Activated CD4-positive, alpha-beta T cell treated with anti-CD3 and anti-CD28 coated beads, Interleukin-2, amount 50 U/mL, for 24 hours (primary cell): ENCODE results near the gene FERD3L.
"Not testable (repeated sequence)": the region's sequence is repeated elsewhere in the genome, so short reads cannot be mapped to it uniquely, and the experiment has no call there.

ENCODE experiments used
- DNase-seq, 2 donors: peaks; one replicate each; pipeline ENCODE4 v3.0.0-alpha.2; 2020; ENCODE audit warnings: low read depth in 1 of 2, low spot score in 1 of 2

The FERD3L gene

GRCh38 chr7:19144661-19145433 is at the start of gene FERD3L:
FERD3L (minus strand) TSS chr7:19145421; CDS start chr7:19145362, 59 bp downstream.
- no peak for DNase-seq

- not testable (repeated sequence) for DNase-seq
Measured at GRCh38 chr7:19194417-19194816, 49.2 kb upstream of the FERD3L start.

GRCh38 chr7:19181634-19182033 is 36.4 kb upstream of the FERD3L start:
- DNase-seq = no peak

- no peak for DNase-seq
Measured at GRCh38 chr7:19178595-19178994, 33.4 kb upstream of the FERD3L start.

- DNase-seq = no peak
Measured at GRCh38 chr7:19177269-19177668, 32.0 kb upstream of the FERD3L start.

- DNase-seq = no peak
Measured at GRCh38 chr7:19175241-19175640, 30.0 kb upstream of the FERD3L start.

GRCh38 chr7:19161671-19162070 is 16.4 kb upstream of the FERD3L start:
- no peak for DNase-seq

GRCh38 chr7:19146699-19147098 is 1.5 kb upstream of the FERD3L start:
- no peak for DNase-seq

- no peak for DNase-seq
Measured at GRCh38 chr7:19145434-19146115, 354 bp upstream of the FERD3L start.

GRCh38 chr7:19143881-19144574 is 1.2 kb downstream of the FERD3L start:
- no peak for DNase-seq

GRCh38 chr7:19139706-19140327 is 5.4 kb downstream of the FERD3L start:
- DNase-seq = no peak

- DNase-seq = no peak
Measured at GRCh38 chr7:19133886-19134285, 11.3 kb downstream of the FERD3L start.

- DNase-seq = no peak
Measured at GRCh38 chr7:19133390-19133789, 11.8 kb downstream of the FERD3L start.

GRCh38 chr7:19128856-19129255 is 16.4 kb downstream of the FERD3L start:
- no peak for DNase-seq

GRCh38 chr7:19121977-19122588 is 23.1 kb downstream of the FERD3L start:
- no peak for DNase-seq

GRCh38 chr7:19119870-19120486 is 25.2 kb downstream of the FERD3L start:
- DNase-seq = no peak

- no peak for DNase-seq
Measured at GRCh38 chr7:19119372-19119771, 25.8 kb downstream of the FERD3L start.

GRCh38 chr7:19118636-19119371 is 26.4 kb downstream of the FERD3L start:
- no peak for DNase-seq

GRCh38 chr7:19117870-19118608 is 27.2 kb downstream of the FERD3L start:
- DNase-seq = no peak
